Upper lobe of left lung (tissue), 4 donors: ENCODE results near the gene PITPNM1.

ENCODE experiments used
- CTCF ChIP-seq, 6 experiments: fragments of 450-650 bp in 4 of 6; fragments of 200-600 bp in 2 of 6; sonication (generic) in 2 of 6; IDR thresholded peaks; one replicate each; pipeline ENCODE4 v1.5.1; 2016 to 2019; ENCODE audit warnings: antibody characterized with exemption in 6 of 6
- EP300 ChIP-seq, 4 donors: sonication (generic); formaldehyde crosslinking; IDR thresholded peaks; one replicate each; pipeline ENCODE4 v1.5.1; 2017; ENCODE audit warnings: antibody characterized with exemption in 4 of 4, control low read depth in 2 of 4
- POLR2A ChIP-seq, 4 donors: fragments of 450-650 bp; IDR thresholded peaks; one replicate each; pipeline ENCODE4 v1.5.1; 2016 to 2017; ENCODE audit warnings: antibody characterized with exemption in 4 of 4, mild to moderate bottlenecking in 2 of 4
- POLR2AphosphoS5 ChIP-seq, 2 donors: sonication (generic); formaldehyde crosslinking; IDR thresholded peaks; one replicate each; pipeline ENCODE4 v1.5.1; 2017; ENCODE audit warnings: antibody characterized with exemption in 2 of 2

GRCh38 chr11:67491276-67492068 is 13.7 kb downstream of the PITPNM1 start:
- TF ChIP-seq POLR2A (IDR thresholded peaks at IDR 0.05): no peak
- no peak for TF ChIP-seq CTCF (IDR thresholded peaks at IDR 0.05)
- TF ChIP-seq POLR2AphosphoS5 (IDR thresholded peaks at IDR 0.05): no peak
- TF ChIP-seq EP300 (IDR thresholded peaks at IDR 0.05): no peak
